Measurements from ENCODE around the gene BCL11B.

BCL11B gene

GRCh38 chr14:99125113-99125512 is 146.9 kb downstream of the BCL11B start:
- no peak for DNase-seq
- no peaks in the 10 kb centered on the region for H3K36me3 ChIP-seq

GRCh38 chr14:99124482-99125105 is 147.4 kb downstream of the BCL11B start:
- no peak for TF ChIP-seq CTCF (IDR thresholded peaks at IDR 0.05; ENCODE audit: low read depth, low read length)
- Histone ChIP-seq H3K27me3 (ENCODE audit: insufficient read depth, low read depth, severe bottlenecking) (peaks cover 82% of the 10 kb centered on the region), H3K36me3 (no peaks in the 10 kb centered on the region), H3K4me3 (ENCODE audit: low read depth, low read length) (no peak overlapping the region), H3K27ac (no peak overlapping the region), H3K9me3 (ENCODE audit: severe bottlenecking) (no peaks in the 10 kb centered on the region)
- DNase-seq = no peak

More at GRCh38 chr14:99125113-99125512, 146.9 kb downstream of the BCL11B start:
- Histone ChIP-seq H3K27me3 (ENCODE audit: insufficient read depth, low read depth, severe bottlenecking) (peaks cover 82% of the 10 kb centered on the region), H3K4me3 (ENCODE audit: low read depth, low read length) (no peak overlapping the region), H3K9me3 (ENCODE audit: severe bottlenecking) (no peaks in the 10 kb centered on the region), H3K27ac (no peak overlapping the region)
- no peak for TF ChIP-seq CTCF (IDR thresholded peaks at IDR 0.05; ENCODE audit: low read depth, low read length)

GRCh38 chr14:99123208-99123870 is 148.7 kb downstream of the BCL11B start:
- no peak overlapping the region for H3K4me3 ChIP-seq (ENCODE audit: low read depth, low read length)

GRCh38 chr14:99122521-99123125 is 149.4 kb downstream of the BCL11B start:
- peaks cover 85% of the 10 kb centered on the region for H3K27me3 ChIP-seq (ENCODE audit: insufficient read depth, low read depth, severe bottlenecking)
- no peaks in the 10 kb centered on the region for H3K36me3 ChIP-seq
- no peak overlapping the region for H3K27ac ChIP-seq
- H3K9me3 ChIP-seq (ENCODE audit: severe bottlenecking) = no peaks in the 10 kb centered on the region
- DNase-seq = no peak
- TF ChIP-seq CTCF (IDR thresholded peaks at IDR 0.05; ENCODE audit: low read depth, low read length) = no peak
- H3K4me3 ChIP-seq (ENCODE audit: low read depth, low read length) = no peak overlapping the region

More at GRCh38 chr14:99123208-99123870, 148.7 kb downstream of the BCL11B start:
- Histone ChIP-seq H3K9me3 (ENCODE audit: severe bottlenecking) (no peaks in the 10 kb centered on the region), H3K36me3 (no peaks in the 10 kb centered on the region), H3K27me3 (ENCODE audit: insufficient read depth, low read depth, severe bottlenecking) (peaks cover 82% of the 10 kb centered on the region), H3K27ac (no peak overlapping the region)
- DNase-seq = no peak
- TF ChIP-seq CTCF (IDR thresholded peaks at IDR 0.05; ENCODE audit: low read depth, low read length) = no peak

- Histone ChIP-seq H3K4me3 (ENCODE audit: low read depth, low read length) (no peak overlapping the region), H3K27me3 (ENCODE audit: insufficient read depth, low read depth, severe bottlenecking) (peaks cover 90% of the 10 kb centered on the region), H3K36me3 (no peaks in the 10 kb centered on the region), H3K9me3 (ENCODE audit: severe bottlenecking) (no peaks in the 10 kb centered on the region), H3K27ac (no peak overlapping the region)
- DNase-seq = no peak
- TF ChIP-seq CTCF (IDR thresholded peaks at IDR 0.05; ENCODE audit: low read depth, low read length) = no peak
Measured at GRCh38 chr14:99121319-99121875, 150.6 kb downstream of the BCL11B start.

All from WERI-Rb-1 (cell line).